OCI-LY3 (cell line): Measurements from ENCODE around the gene RPS6KA4.

ENCODE experiments used
- H2AFZ ChIP-seq: fragments of 200-600, 300-600 bp; shearing (Covaris generic); 2 replicates; pipeline ENCODE4 v1.6.0; 2014; ENCODE audit warnings: antibody characterized with exemption, low read depth, low read length
- H3K27ac ChIP-seq: fragments of 200-600, 300-600 bp; sonication (generic); 2 replicates; pipeline ENCODE4 v1.5.1; 2014; ENCODE audit warnings: mild to moderate bottlenecking, low read length, moderate library complexity, mixed read lengths
- H3K27me3 ChIP-seq: fragments of 200-600, 300-600 bp; sonication (generic); 2 replicates; pipeline ENCODE4 v1.6.1; 2014; ENCODE audit warnings: low read depth, low read length, mixed read lengths
- H3K36me3 ChIP-seq: fragments of 200-600, 300-600 bp; sonication (generic); replicated peaks from 2 replicates; pipeline ENCODE3; 2014; ENCODE audit warnings: low read depth, low read length, mixed read lengths
- H3K4me1 ChIP-seq: fragments of 300-600, 200-600 bp; sonication (generic); 2 replicates; pipeline ENCODE4 v1.6.1; 2014; ENCODE audit warnings: low read length, mixed read lengths
- H3K4me2 ChIP-seq: fragments of 200-600, 300-600 bp; sonication (generic); 2 replicates; pipeline ENCODE4 v1.6.1; 2014; ENCODE audit warnings: low read length, mixed read lengths
- H3K4me3 ChIP-seq: fragments of 300-600, 200-600 bp; sonication (generic); 2 replicates; pipeline ENCODE4 v1.5.1; 2014; ENCODE audit warnings: antibody characterized with exemption, mild to moderate bottlenecking, low read length, moderate library complexity
- H3K79me2 ChIP-seq: fragments of 300-600, 200-600 bp; shearing (Covaris generic); 2 replicates; pipeline ENCODE4 v1.6.1; 2014; ENCODE audit warnings: mild to moderate bottlenecking, low read length, mixed read lengths
- H3K9ac ChIP-seq: fragments of 300-600, 200-600 bp; shearing (Covaris generic); 2 replicates; pipeline ENCODE4 v1.6.0; 2014; ENCODE audit warnings: mild to moderate bottlenecking, low read length, moderate library complexity
- H3K9me3 ChIP-seq: fragments of 200-600, 300-600 bp; shearing (Covaris generic); 2 replicates; pipeline ENCODE4 v1.6.1; 2014; ENCODE audit warnings: low read length, mixed read lengths; ENCODE audit not compliant: insufficient read depth
- H4K20me1 ChIP-seq: fragments of 200-600, 300-600 bp; sonication (generic); 2 replicates; pipeline ENCODE4 v1.6.1; 2016; ENCODE audit warnings: low read length, mixed read lengths; ENCODE audit not compliant: insufficient read depth
- CTCF ChIP-seq: fragments of 200-600, 300-600 bp; sonication (generic); IDR thresholded peaks from 2 replicates; pipeline ENCODE4 v1.5.1; 2014; ENCODE audit warnings: antibody characterized with exemption, low read length, low read depth
- EZH2phosphoT487 ChIP-seq: fragments of 200-600 bp; shearing (Covaris generic); IDR thresholded peaks from 2 replicates; pipeline ENCODE4 v1.6.1; 2018; ENCODE audit warnings: antibody characterized with exemption, mixed run types, low read depth

RPS6KA4 gene

GRCh38 chr11:64331569-64332371, 27.2 kb upstream of the RPS6KA4 start:
- peaks cover 31% of the 10 kb centered on the region for H3K4me1 ChIP-seq

GRCh38 chr11:64333556-64333955, 25.4 kb upstream of the RPS6KA4 start:
- H3K27ac ChIP-seq = no peak overlapping the region
- H3K79me2 ChIP-seq = peaks cover 5% of the 10 kb centered on the region; the same call in 1 of the 2 replicates
- no peak overlapping the region for H3K4me3 ChIP-seq
- peaks cover 37% of the 10 kb centered on the region for H3K4me1 ChIP-seq
- no peaks in the 10 kb centered on the region for H3K27me3 ChIP-seq
- H3K9me3 ChIP-seq = 0 out of 2 replicates have a peak, but pooled peaks cover 2% of the 10 kb centered on the region
- no peak overlapping the region for H3K4me2 ChIP-seq
- 0 out of 2 replicates have a peak, but pooled peaks cover 3% of the 10 kb centered on the region for H4K20me1 ChIP-seq
- no peak overlapping the region for H3K9ac ChIP-seq
- H2AFZ ChIP-seq = no peak overlapping the region
- H3K36me3 ChIP-seq = peaks cover 25% of the 10 kb centered on the region
- TF ChIP-seq EZH2phosphoT487 (no peak), CTCF (no peak)

More at GRCh38 chr11:64331569-64332371, 27.2 kb upstream of the RPS6KA4 start:
- TF ChIP-seq EZH2phosphoT487 = no peak
- peak; percentile 79 for TF ChIP-seq CTCF
- H3K79me2 ChIP-seq = no peaks in the 10 kb centered on the region
- peak overlapping the region; percentile 67 for H3K4me2 ChIP-seq
- H3K4me3 ChIP-seq = peak overlapping the region; percentile 25
- peak overlapping the region; percentile 0; the same call in 1 of the 2 replicates for H3K27ac ChIP-seq
- no peaks in the 10 kb centered on the region for H3K27me3 ChIP-seq
- 0 out of 2 replicates have a peak, but pooled peaks cover 3% of the 10 kb centered on the region for H4K20me1 ChIP-seq
- peaks cover 13% of the 10 kb centered on the region for H3K36me3 ChIP-seq
- H3K9me3 ChIP-seq = 0 out of 2 replicates have a peak, but pooled peaks cover 2% of the 10 kb centered on the region
- peak overlapping the region; percentile 33; the same call in 1 of the 2 replicates for H3K9ac ChIP-seq
- H2AFZ ChIP-seq = no peak overlapping the region

GRCh38 chr11:64334764-64335735, 23.9 kb upstream of the RPS6KA4 start:
- Histone ChIP-seq H3K9me3 (0 out of 2 replicates have a peak, but pooled peaks cover 2% of the 10 kb centered on the region), H3K4me1 (peaks cover 51% of the 10 kb centered on the region), H3K4me2 (peak overlapping the region; percentile 50), H3K4me3 (peak overlapping the region; percentile 7), H3K9ac (no peak overlapping the region), H2AFZ (no peak overlapping the region), H3K27ac (peak overlapping the region; percentile 75), H4K20me1 (0 out of 2 replicates have a peak, but pooled peaks cover 3% of the 10 kb centered on the region), H3K27me3 (no peaks in the 10 kb centered on the region), H3K36me3 (peaks cover 29% of the 10 kb centered on the region), H3K79me2 (peaks cover 16% of the 10 kb centered on the region)
- TF ChIP-seq CTCF (no peak), EZH2phosphoT487 (no peak)
